GM18502 (cell line): ENCODE measurements around the gene RABEP2.
"Not testable (repeated sequence)": the region's sequence is repeated elsewhere in the genome, so short reads cannot be mapped to it uniquely, and the experiment has no call there.

ENCODE experiments used
- ATAC-seq: cut with Tn5 transposase; IDR thresholded peaks from one replicate; pipeline ENCODE4 v1.9.1; 2021; ENCODE audit warnings: mild to moderate bottlenecking; ENCODE audit not compliant: unreplicated experiment, poor library complexity

The RABEP2 gene

DNA sequence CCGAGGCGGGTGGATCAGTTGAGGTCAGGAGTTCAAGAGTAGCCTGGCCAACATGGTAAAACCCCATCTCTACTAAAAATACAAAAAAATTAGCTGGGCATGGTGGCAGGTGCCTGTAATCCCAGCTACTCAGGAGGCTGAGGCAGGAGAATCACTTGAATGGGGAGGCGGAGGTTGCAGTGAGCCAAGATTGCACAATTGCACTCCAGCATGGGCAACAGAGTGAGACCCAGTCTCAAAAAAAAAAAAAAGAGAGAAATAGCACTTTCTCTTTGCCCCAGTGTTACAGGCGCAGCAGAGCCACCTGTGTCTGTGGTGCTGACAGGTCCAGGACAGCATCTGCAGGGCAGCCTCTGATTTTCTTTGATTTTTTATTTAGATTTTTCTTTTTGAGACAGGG is 43.5 kb downstream of the RABEP2 start:
- ATAC-seq, result not testable (repeated sequence)

DNA sequence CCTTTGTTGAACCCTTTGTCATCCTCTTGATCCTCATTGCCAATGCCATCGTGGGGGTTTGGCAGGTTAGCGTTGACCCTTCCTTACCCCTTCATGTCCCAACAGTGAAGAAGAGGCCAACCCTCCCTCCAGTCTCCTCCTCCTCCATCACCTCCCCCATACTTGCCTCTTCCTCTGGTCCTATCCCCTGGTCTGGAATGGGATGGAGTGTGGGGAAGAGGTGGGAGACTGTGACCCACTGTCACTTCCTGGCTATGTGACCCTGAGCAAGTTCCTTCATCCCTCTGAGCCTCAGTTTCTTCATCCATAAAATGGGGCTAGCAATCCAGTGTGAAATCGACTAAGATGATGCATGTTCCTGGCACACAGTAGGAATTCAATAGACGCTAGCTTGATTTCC is 44.1 kb downstream of the RABEP2 start:
- ATAC-seq, result no peak

DNA sequence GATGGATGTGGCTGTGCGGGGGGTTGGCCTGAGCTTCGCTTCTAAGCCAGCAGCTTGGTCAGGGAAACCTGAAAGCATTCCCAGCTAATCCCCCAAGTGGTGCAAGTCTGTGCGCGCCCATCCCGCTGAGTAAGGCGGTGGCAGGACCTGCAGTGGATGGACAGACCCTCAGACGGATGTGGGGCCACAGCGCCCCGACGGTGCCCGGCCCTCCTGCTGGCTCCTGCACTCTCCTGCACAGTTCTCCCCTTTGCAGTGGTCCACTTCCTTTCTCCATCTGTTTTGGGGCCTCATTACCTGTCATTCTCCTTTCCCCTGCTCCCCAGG is 44.5 kb downstream of the RABEP2 start:
- no peak for ATAC-seq

- ATAC-seq, result peak; percentile 83
These were observed 45.0 kb downstream of the RABEP2 start for GRCh38 chr16:28879841-28880588.

GRCh38 chr16:28879261-28879840 is 45.7 kb downstream of the RABEP2 start:
- ATAC-seq, result peak; percentile 39

DNA sequence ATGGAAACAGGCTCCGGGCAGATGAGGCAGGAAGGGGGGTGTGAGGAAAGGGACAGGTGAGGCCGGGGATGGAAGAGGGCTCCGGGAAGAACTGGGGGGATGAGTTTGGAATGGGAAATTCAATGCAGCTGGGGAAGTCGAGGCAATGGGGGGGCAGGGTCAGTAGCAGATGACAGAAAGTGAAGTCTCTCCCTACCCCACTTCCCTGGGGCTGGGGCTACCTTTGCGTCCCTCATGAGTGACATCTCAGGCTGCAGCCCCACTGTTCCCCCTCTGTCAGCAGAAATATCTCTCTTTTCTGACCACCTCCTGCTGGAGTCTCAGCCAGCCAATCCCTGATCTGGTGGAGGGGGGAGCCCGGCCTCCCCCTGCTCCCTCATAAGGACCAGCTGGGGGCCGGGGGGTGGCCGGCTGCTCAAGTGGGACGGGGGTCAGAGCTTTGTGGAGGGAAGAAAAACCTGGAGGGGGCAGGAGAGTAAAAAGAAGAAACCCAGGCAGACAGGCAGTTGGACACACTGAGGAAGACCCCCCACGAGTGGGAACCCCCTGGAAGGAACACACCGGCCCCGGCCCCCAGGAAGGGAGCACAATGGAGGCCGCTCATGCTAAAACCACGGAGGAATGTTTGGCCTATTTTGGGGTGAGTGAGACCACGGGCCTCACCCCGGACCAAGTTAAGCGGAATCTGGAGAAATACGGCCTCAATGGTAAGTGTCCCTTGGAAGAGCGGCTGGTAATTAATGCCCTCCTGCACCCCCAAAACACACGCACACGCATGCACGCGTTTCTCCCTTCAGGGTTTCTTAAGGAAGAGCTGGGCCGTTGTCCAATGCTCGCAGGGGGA is 46.7 kb downstream of the RABEP2 start, which contains the start of gene ATP2A1:
Gene ATP2A1 (plus strand): TSS at position 406 of the 844 bp plus-strand sequence. CDS start 184 bp downstream, at position 590.
- no peak for ATAC-seq

DNA sequence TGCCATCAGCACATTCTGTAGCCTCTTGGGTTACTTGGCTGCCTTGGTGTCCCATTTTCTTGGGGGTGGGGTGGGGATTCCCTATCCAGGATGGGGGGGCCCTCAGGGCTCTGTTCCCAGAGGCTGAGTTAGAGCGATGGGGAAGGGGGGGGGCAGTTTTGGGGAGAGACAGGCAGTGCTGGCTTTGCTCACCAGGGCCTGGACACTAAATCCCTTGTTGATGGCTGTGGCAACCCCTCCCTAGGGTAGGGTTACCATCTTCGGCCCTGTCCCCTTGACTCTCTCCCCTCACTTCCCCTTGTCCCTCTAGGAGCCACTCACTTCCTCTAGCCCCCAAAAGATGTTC is 47.4 kb downstream of the RABEP2 start:
- ATAC-seq, result no peak

DNA sequence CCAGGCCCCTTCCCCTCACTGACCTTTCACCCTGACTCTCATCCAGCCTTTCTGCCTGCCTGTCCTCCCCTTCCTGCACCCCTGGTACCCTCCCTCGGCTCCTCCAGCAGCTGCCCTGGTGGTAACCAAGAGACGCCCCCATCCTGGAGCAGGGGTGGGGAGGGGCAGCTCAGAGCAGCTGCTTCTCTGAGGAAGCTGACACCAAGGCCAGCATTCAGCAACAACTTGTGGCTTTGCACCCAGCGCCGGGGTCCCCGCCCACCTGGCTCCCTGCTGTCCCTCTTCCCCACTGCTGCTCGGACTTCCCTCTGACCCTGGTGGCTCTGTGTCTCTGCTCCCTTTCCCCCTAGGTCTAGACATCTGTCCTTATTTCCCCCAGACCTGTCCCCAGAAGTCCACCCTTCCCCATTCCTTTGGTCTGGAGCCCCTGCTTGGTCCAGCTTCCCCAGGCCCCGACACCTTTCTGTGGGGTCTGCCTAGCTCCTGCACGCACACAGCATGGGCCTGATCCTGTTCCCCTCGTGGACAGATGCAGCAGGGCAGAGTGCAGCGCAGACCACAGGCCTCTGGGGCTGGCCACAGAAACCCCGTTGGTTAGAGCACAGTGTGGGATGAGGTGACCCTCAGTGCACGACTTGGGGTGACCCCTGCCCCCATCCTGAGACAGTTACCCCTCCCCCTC is 47.9 kb downstream of the RABEP2 start:
- ATAC-seq, result no peak

- ATAC-seq, result no peak
These were observed 48.9 kb downstream of the RABEP2 start for GRCh38 chr16:28876019-28876659.

GRCh38 chr16:28875134-28876018 is 49.7 kb downstream of the RABEP2 start:
- ATAC-seq, result no peak

DNA sequence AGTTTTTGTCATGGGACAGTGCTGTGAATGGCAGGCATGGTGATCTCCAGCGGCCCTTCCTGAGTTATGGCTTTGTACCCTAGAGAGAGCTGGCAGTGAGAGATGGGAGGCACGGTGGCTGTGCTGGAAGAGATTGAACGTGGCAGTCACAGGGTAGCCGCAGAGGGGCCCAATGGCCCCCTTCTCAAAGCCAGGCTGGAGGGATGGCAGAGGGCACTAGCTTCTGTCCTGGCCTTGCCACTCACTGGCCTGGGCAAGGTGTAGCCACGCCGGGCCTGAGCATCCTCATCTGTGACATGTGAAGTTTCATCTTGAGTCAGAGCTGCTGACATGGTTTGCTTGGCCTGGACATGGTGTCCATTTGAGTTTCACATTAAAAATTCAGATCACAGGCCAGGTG is 50.6 kb downstream of the RABEP2 start:
- no peak for ATAC-seq

DNA sequence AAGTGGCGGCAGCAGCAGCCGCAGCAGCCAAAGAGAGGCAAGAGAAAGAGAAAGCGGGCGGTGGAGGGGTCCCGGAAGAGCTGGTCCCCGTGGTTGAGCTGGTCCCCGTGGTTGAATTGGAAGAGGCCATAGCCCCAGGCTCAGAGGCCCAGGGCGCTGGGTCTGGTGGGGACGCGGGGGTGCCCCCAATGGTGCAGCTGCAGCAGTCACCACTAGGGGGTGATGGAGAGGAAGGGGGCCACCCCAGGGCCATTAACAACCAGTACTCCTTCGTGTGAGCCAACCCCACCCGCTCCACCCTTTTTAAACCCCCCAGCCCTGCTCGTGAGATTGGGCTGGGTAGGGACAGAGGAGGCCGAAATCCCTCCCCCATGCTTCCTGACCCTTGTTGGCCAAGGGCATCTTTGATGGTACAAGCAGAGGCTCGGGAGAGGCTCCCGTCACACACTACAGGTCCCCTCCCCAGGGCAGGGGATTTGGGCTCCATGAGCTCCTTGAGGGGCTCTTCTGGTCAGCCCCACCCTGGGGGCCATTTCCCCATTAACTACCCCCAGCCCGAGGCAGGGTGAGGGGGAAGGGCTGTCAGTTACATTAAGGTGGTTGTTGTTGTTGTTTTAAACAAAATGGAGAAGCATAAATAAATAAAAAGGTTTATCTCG is 51.4 kb downstream of the RABEP2 start:
- ATAC-seq, result no peak

- ATAC-seq, result no peak
These were observed 52.1 kb downstream of the RABEP2 start for GRCh38 chr16:28872952-28873351.

DNA sequence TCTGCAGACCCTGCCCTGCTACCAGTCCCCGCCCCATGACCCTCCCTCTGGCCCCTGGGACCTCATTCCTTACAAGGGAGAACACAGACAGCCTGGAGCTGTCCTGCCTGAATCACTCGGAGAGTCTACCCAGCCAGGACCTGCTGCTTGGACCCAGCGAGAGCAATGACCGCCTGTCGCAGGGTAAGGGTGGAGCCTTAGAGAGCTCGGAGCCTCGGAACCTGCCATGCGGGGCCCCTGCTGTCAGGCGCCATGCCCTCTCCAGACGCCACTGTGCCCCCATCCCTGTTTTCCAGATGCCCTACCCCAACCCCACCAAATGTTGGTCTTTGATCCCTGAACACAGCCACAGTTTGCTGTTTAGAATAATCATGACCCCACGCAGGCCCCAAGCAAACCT is 55.8 kb downstream of the RABEP2 start:
- ATAC-seq, result no peak

- ATAC-seq, result not testable (repeated sequence)
These were observed 57.4 kb downstream of the RABEP2 start for GRCh38 chr16:28867646-28868045.

DNA sequence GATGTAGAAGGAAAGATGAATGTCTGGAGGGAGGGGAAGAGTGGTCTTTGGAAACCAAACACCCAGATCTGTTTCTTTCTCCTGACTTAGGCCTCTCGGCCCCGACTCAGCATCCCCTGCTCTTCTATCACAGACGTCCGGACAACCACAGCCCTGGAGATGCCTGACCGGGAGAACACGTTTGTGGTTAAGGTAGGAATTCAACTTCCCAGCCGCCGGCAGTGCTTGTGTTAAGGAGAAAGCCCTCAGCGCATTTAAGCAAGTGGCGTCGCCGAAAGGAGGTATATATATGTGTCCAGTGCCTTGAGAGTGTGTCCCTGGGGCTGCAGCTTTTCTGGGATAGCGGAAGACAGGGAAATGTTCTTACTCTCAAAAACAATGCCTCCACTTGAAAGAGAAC is 57.8 kb downstream of the RABEP2 start:
- ATAC-seq, result no peak

DNA sequence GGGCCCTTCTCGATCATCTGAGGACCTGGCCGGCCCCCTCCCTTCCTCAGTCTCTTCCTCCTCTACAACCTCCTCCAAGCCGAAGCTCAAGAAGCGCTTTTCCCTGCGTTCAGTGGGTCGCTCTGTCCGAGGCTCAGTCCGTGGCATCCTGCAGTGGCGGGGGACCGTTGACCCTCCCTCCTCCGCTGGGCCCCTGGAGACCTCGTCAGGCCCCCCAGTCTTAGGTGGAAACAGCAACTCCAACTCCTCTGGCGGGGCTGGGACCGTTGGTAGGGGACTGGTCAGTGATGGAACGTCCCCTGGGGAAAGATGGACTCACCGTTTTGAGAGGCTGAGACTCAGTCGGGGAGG is 58.6 kb downstream of the RABEP2 start:
- ATAC-seq, result no peak

GRCh38 chr16:28865722-28866453 is 59.1 kb downstream of the RABEP2 start:
- ATAC-seq, result no peak
